ENCODE data around the gene RGSL1.
"Not testable (repeated sequence)": the region's sequence is repeated elsewhere in the genome, so short reads cannot be mapped to it uniquely, and the experiment has no call there.

Gene RGSL1

GRCh38 chr1:182446033-182446669 lies 3.8 kb upstream of the RGSL1 start:
- FAIRE-seq = no peak
- DNase-seq (ENCODE audit: insufficient read length, low spot score) = peak; percentile 58

GRCh38 chr1:182447124-182447523 lies 2.8 kb upstream of the RGSL1 start:
- not testable (repeated sequence) for FAIRE-seq; DNase-seq (ENCODE audit: insufficient read length, low spot score)

GRCh38 chr1:182447660-182448059 lies 2.3 kb upstream of the RGSL1 start:
- no peak for FAIRE-seq
- no peak for DNase-seq (ENCODE audit: insufficient read length, low spot score)

GRCh38 chr1:182453631-182454030 lies 3.7 kb downstream of the RGSL1 start:
- FAIRE-seq = no peak
- DNase-seq (ENCODE audit: insufficient read length, low spot score) = no peak

GRCh38 chr1:182457844-182458243 lies 7.9 kb downstream of the RGSL1 start:
- no peak for FAIRE-seq
- DNase-seq (ENCODE audit: insufficient read length, low spot score) = no peak

GRCh38 chr1:182459949-182460348 lies 10.0 kb downstream of the RGSL1 start:
- DNase-seq (ENCODE audit: insufficient read length, low spot score) = no peak
- no peak for FAIRE-seq

GRCh38 chr1:182460550-182460951 lies 10.6 kb downstream of the RGSL1 start:
- no peak for DNase-seq (ENCODE audit: insufficient read length, low spot score)
- FAIRE-seq = no peak

- FAIRE-seq (no peak), DNase-seq (ENCODE audit: insufficient read length, low spot score) (no peak)
Measured at GRCh38 chr1:182473556-182473955, 23.6 kb downstream of the RGSL1 start.

- no peak for FAIRE-seq
Measured at GRCh38 chr1:182476625-182477024, 26.7 kb downstream of the RGSL1 start.

GRCh38 chr1:182478238-182478637 lies 28.3 kb downstream of the RGSL1 start:
- DNase-seq (ENCODE audit: insufficient read length, low spot score) (no peak), FAIRE-seq (no peak)

More at GRCh38 chr1:182476625-182477024, 26.7 kb downstream of the RGSL1 start:
- DNase-seq (ENCODE audit: insufficient read length, low spot score) = no peak

- FAIRE-seq = no peak
Measured at GRCh38 chr1:182484067-182484466, 34.1 kb downstream of the RGSL1 start.

GRCh38 chr1:182484531-182485257 lies 34.7 kb downstream of the RGSL1 start:
- DNase-seq (ENCODE audit: insufficient read length, low spot score) = no peak
- no peak for FAIRE-seq

More at GRCh38 chr1:182484067-182484466, 34.1 kb downstream of the RGSL1 start:
- no peak for DNase-seq (ENCODE audit: insufficient read length, low spot score)

- DNase-seq (ENCODE audit: insufficient read length, low spot score) = no peak
- no peak for FAIRE-seq
Measured at GRCh38 chr1:182485861-182486260, 35.9 kb downstream of the RGSL1 start.

GRCh38 chr1:182488803-182489202 lies 38.9 kb downstream of the RGSL1 start:
- FAIRE-seq (no peak), DNase-seq (ENCODE audit: insufficient read length, low spot score) (no peak)

GRCh38 chr1:182493063-182493462 lies 43.1 kb downstream of the RGSL1 start:
- FAIRE-seq (no peak), DNase-seq (ENCODE audit: insufficient read length, low spot score) (no peak)

- FAIRE-seq = no peak
- no peak for DNase-seq (ENCODE audit: insufficient read length, low spot score)
Measured at GRCh38 chr1:182495002-182495401, 45.1 kb downstream of the RGSL1 start.

GRCh38 chr1:182495693-182496092 lies 45.7 kb downstream of the RGSL1 start:
- DNase-seq (ENCODE audit: insufficient read length, low spot score) (no peak), FAIRE-seq (no peak)

- DNase-seq (ENCODE audit: insufficient read length, low spot score) (no peak), FAIRE-seq (no peak)
Measured at GRCh38 chr1:182507685-182508084, 57.7 kb downstream of the RGSL1 start.

- FAIRE-seq (no peak), DNase-seq (ENCODE audit: insufficient read length, low spot score) (no peak)
Measured at GRCh38 chr1:182515556-182515955, 65.6 kb downstream of the RGSL1 start.

GRCh38 chr1:182520736-182521135 lies 70.8 kb downstream of the RGSL1 start:
- DNase-seq (ENCODE audit: insufficient read length, low spot score) (no peak), FAIRE-seq (no peak)

- DNase-seq (ENCODE audit: insufficient read length, low spot score) = no peak
- FAIRE-seq = no peak
Measured at GRCh38 chr1:182525342-182525741, 75.4 kb downstream of the RGSL1 start.

GRCh38 chr1:182527680-182528079 lies 77.7 kb downstream of the RGSL1 start:
- no peak for FAIRE-seq
- no peak for DNase-seq (ENCODE audit: insufficient read length, low spot score)
